Astrocyte (in vitro differentiated cells and primary cell): Measurements from ENCODE around the gene MEGF6. TPM values are rescaled to one million over a fixed set of nuclear protein-coding genes. Genes with fewer than 3 reads are reported as not detected.

ENCODE experiments used
- DNase-seq: peaks from one replicate; pipeline ENCODE4 v3.0.0-alpha.2; 2010; ENCODE audit warnings: low read depth
- FAIRE-seq: peaks from 2 replicates; lab custom pipeline; 2011; peaks lifted over from hg19 to GRCh38; lab: Jason Lieb, UNC
- H2AFZ ChIP-seq: 2 replicates; pipeline ENCODE4 v1.6.0; 2012; ENCODE audit warnings: low read depth, low read length, inconsistent platforms
- H3K27ac ChIP-seq: 2 replicates; pipeline ENCODE4 v1.5.1; 2011; ENCODE audit warnings: low read depth, low read length, inconsistent platforms
- H3K27me3 ChIP-seq: 2 replicates; pipeline ENCODE4 v1.6.0; 2011; ENCODE audit warnings: low read length, inconsistent platforms; ENCODE audit not compliant: insufficient read depth
- H3K36me3 ChIP-seq: 2 replicates; pipeline ENCODE4 v1.5.1; 2011; ENCODE audit warnings: low read length, inconsistent platforms; ENCODE audit not compliant: insufficient read depth
- H3K4me1 ChIP-seq: 2 replicates; pipeline ENCODE4 v1.5.1; 2011; ENCODE audit warnings: low read length, inconsistent platforms; ENCODE audit not compliant: insufficient read depth
- H3K4me2 ChIP-seq: 2 replicates; pipeline ENCODE4 v1.6.0; 2012; ENCODE audit warnings: low read length, inconsistent platforms
- H3K4me3 ChIP-seq: 2 replicates; pipeline ENCODE4 v1.5.1; 2011; ENCODE audit warnings: low read depth, mild to moderate bottlenecking, low read length, inconsistent platforms; ENCODE audit not compliant: insufficient read depth
- H3K79me2 ChIP-seq: 2 replicates; pipeline ENCODE4 v1.6.0; 2012; ENCODE audit warnings: mild to moderate bottlenecking, low read length, inconsistent platforms; ENCODE audit not compliant: insufficient read depth
- H3K9ac ChIP-seq: 2 replicates; pipeline ENCODE4 v1.6.0; 2012; ENCODE audit warnings: mild to moderate bottlenecking, low read length, inconsistent platforms
- H3K9me3 ChIP-seq: 2 replicates; pipeline ENCODE4 v1.5.1; 2012; ENCODE audit warnings: low read depth, mild to moderate bottlenecking, low read length, inconsistent platforms; ENCODE audit not compliant: insufficient read depth
- H4K20me1 ChIP-seq: 2 replicates; pipeline ENCODE4 v1.6.0; 2012; ENCODE audit warnings: low read length, inconsistent platforms; ENCODE audit not compliant: insufficient read depth
- H3K27ac Mint-ChIP-seq: one replicate; pipeline ENCODE4 v1.8.0; 2021; ENCODE audit warnings: mild to moderate bottlenecking, mixed read lengths; ENCODE audit not compliant: unreplicated experiment
- H3K27me3 Mint-ChIP-seq: one replicate; pipeline ENCODE4 v1.8.0; 2021; ENCODE audit warnings: low read depth, mixed read lengths; ENCODE audit not compliant: unreplicated experiment
- H3K36me3 Mint-ChIP-seq: one replicate; pipeline ENCODE4 v1.8.0; 2021; ENCODE audit warnings: low read depth, mixed read lengths; ENCODE audit not compliant: unreplicated experiment
- H3K4me1 Mint-ChIP-seq: one replicate; pipeline ENCODE4 v1.8.0; 2021; ENCODE audit warnings: low read depth, mixed read lengths; ENCODE audit not compliant: unreplicated experiment
- H3K4me3 Mint-ChIP-seq: one replicate; pipeline ENCODE4 v1.8.0; 2021; ENCODE audit warnings: mild to moderate bottlenecking, moderate library complexity, mixed read lengths; ENCODE audit not compliant: unreplicated experiment
- H3K9me3 Mint-ChIP-seq: one replicate; pipeline ENCODE4 v1.8.0; 2021; ENCODE audit warnings: mild to moderate bottlenecking, mixed read lengths; ENCODE audit not compliant: unreplicated experiment
- EZH2 ChIP-seq: IDR thresholded peaks from 2 replicates; pipeline ENCODE4 v1.6.1; 2012; ENCODE audit warnings: mild to moderate bottlenecking, low read length, inconsistent platforms; ENCODE audit not compliant: insufficient read depth
- total RNA-seq: library from RNA; stranded (reverse); gene quantifications from 2 replicates; pipeline ENCODE4 v1.2.1, GENCODE V29; 2021
- TF ChIP-seq, protein P1 (sequence below): IDR thresholded peaks from 2 replicates; pipeline ENCODE4 v1.5.1; 2011; ENCODE audit warnings: low read depth, mild to moderate bottlenecking, inconsistent platforms, low read length, moderate library complexity; ENCODE audit not compliant: insufficient read depth

MEGF6 gene
- total RNA-seq, 1 donor from 2014 or later: 14.8 TPM

DNA sequence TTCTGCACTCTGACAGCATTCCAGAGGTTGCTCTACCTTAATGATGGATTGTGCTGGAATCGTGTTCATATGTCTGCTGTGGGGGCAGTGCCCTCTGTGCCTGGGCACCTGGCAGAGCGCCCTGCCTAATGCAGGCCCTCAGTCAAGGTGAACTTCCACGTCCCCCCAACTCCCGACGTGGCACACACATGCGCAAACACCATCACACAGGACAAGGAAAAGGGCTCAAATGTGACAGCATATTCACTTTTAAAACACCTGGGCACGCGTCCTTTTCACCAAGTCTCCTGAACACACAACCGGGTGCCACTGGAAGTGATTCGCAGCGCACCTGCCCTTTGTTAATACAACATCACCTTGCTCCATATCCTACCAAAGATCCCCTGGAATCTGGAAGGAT is 25.2 kb upstream of the MEGF6 start:
- no peak overlapping the region for H3K27ac Mint-ChIP-seq
- FAIRE-seq (no peak), DNase-seq (no peak)
- peaks cover 21% of the 10 kb centered on the region for H3K36me3 Mint-ChIP-seq
- no peaks in the 10 kb centered on the region for H3K27me3 ChIP-seq
- H3K9me3 ChIP-seq: no peaks in the 10 kb centered on the region
- no peak overlapping the region for H3K9ac ChIP-seq
- H3K79me2 ChIP-seq: no peaks in the 10 kb centered on the region
- peaks cover 11% of the 10 kb centered on the region for H3K36me3 ChIP-seq
- no peaks in the 10 kb centered on the region for H3K9me3 Mint-ChIP-seq
- TF ChIP-seq EZH2: no peak
- TF ChIP-seq, protein P1, sequence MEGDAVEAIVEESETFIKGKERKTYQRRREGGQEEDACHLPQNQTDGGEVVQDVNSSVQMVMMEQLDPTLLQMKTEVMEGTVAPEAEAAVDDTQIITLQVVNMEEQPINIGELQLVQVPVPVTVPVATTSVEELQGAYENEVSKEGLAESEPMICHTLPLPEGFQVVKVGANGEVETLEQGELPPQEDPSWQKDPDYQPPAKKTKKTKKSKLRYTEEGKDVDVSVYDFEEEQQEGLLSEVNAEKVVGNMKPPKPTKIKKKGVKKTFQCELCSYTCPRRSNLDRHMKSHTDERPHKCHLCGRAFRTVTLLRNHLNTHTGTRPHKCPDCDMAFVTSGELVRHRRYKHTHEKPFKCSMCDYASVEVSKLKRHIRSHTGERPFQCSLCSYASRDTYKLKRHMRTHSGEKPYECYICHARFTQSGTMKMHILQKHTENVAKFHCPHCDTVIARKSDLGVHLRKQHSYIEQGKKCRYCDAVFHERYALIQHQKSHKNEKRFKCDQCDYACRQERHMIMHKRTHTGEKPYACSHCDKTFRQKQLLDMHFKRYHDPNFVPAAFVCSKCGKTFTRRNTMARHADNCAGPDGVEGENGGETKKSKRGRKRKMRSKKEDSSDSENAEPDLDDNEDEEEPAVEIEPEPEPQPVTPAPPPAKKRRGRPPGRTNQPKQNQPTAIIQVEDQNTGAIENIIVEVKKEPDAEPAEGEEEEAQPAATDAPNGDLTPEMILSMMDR: no peak
- H3K4me2 ChIP-seq: no peak overlapping the region
- H2AFZ ChIP-seq: no peak overlapping the region
- no peaks in the 10 kb centered on the region for H4K20me1 ChIP-seq
- H3K4me1 ChIP-seq: no peaks in the 10 kb centered on the region
- peaks cover 2% of the 10 kb centered on the region for H3K4me1 Mint-ChIP-seq
- H3K27me3 Mint-ChIP-seq: no peaks in the 10 kb centered on the region
- H3K4me3 Mint-ChIP-seq: no peak overlapping the region
- H3K4me3 ChIP-seq: no peak overlapping the region
- H3K27ac ChIP-seq: no peak overlapping the region

DNA sequence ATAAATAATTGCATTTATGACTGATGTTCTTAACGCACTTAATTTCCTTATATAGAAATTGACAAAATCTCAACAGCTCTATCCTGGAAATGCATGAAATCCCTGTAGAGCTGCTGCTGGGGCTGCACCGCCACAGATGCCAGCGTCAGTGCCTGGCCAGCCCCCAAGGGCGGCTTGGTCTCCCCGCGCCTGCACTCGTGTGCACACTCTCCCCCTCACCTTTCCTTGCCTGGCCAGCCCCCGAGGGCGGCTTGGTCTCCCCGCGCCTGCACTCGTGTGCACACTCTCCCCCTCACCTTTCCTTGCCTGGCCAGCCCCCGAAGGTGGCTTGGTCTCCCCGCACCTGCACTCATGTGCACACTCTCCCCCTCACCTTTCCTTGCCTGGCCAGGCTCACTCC is 24.8 kb upstream of the MEGF6 start:
- no peak overlapping the region for H3K4me2 ChIP-seq
- Mint-ChIP-seq H3K4me1 (peaks cover 2% of the 10 kb centered on the region), H3K4me3 (no peak overlapping the region), H3K36me3 (peaks cover 21% of the 10 kb centered on the region), H3K27ac (no peak overlapping the region), H3K27me3 (no peaks in the 10 kb centered on the region), H3K9me3 (no peaks in the 10 kb centered on the region)
- peaks cover 11% of the 10 kb centered on the region for H3K36me3 ChIP-seq
- no peaks in the 10 kb centered on the region for H3K4me1 ChIP-seq
- DNase-seq (no peak), FAIRE-seq (no peak)
- no peaks in the 10 kb centered on the region for H3K27me3 ChIP-seq
- no peaks in the 10 kb centered on the region for H3K9me3 ChIP-seq
- H3K9ac ChIP-seq: no peak overlapping the region
- H3K4me3 ChIP-seq: no peak overlapping the region
- no peak overlapping the region for H3K27ac ChIP-seq
- H3K79me2 ChIP-seq: no peaks in the 10 kb centered on the region
- no peak overlapping the region for H2AFZ ChIP-seq
- no peaks in the 10 kb centered on the region for H4K20me1 ChIP-seq
- TF ChIP-seq, protein P1: no peak
- no peak for TF ChIP-seq EZH2

DNA sequence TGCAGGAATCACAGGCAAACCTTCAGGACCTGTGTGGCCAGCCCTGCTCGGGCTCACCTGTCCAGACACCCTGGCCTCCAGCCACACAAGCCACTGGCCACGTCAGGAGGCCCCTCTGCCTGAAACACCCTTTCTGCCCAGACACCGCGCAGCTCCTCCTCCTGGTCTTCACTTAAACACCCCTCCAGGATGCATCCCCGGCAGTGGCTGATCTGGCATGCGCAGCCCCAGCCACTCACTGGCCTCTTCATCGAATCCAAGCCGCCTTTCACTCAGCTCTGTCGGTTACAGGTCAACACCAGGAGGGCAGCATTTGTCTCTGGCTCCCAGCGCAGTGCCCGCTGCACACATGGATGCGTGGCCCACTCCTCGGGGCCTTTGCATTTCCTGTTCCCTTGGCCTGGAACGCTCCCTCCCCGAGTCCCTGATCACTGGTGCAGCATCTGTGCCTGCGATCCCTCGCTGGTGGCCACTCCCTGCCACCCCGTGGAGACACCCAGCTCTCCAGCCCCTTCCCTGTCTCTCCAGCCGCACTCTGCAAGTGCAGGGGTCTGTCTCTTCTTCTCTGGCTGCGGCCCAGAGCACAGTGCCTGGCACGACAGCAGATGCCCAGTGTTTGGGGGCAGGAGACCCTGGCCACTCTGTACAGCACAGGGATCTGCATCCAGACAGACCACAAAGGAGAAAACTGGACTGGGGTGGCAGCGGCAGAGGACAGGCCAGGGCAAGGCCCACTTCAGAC is 22.9 kb upstream of the MEGF6 start:
- no peaks in the 10 kb centered on the region for H3K4me1 ChIP-seq
- H3K27ac ChIP-seq: no peak overlapping the region
- H3K27me3 Mint-ChIP-seq: no peaks in the 10 kb centered on the region
- H3K27ac Mint-ChIP-seq: no peak overlapping the region
- peaks cover 10% of the 10 kb centered on the region for H4K20me1 ChIP-seq
- H3K4me3 Mint-ChIP-seq: no peak overlapping the region
- H2AFZ ChIP-seq: no peak overlapping the region
- H3K36me3 Mint-ChIP-seq: peaks cover 30% of the 10 kb centered on the region
- no peaks in the 10 kb centered on the region for H3K27me3 ChIP-seq
- H3K4me3 ChIP-seq: no peak overlapping the region
- H3K79me2 ChIP-seq: no peaks in the 10 kb centered on the region
- no peak overlapping the region for H3K9ac ChIP-seq
- FAIRE-seq: no peak
- DNase-seq: no peak
- H3K9me3 ChIP-seq: no peaks in the 10 kb centered on the region
- no peak overlapping the region for H3K4me2 ChIP-seq
- H3K9me3 Mint-ChIP-seq: no peaks in the 10 kb centered on the region
- peaks cover 2% of the 10 kb centered on the region for H3K4me1 Mint-ChIP-seq
- H3K36me3 ChIP-seq: peaks cover 12% of the 10 kb centered on the region
- TF ChIP-seq, protein P1: no peak
